H1 (cell line): ENCODE measurements around the gene ITGAE. TPM values are rescaled to one million over a fixed set of nuclear protein-coding genes. Genes with fewer than 3 reads are reported as not detected.

Experiments used
- CTCF ChIA-PET: fragments of 300-600 bp; sonication (Branson Sonifier 250); formaldehyde crosslinking; loops from one replicate; lab custom pipeline; 2021; ENCODE audit not compliant: partially characterized antibody; lab: Charles Lee
- POLR2A ChIA-PET: fragments of 300-600 bp; sonication (Branson Sonifier 250); formaldehyde crosslinking; loops from one replicate; lab custom pipeline; 2021; ENCODE audit warnings: inconsistent platforms; ENCODE audit not compliant: partially characterized antibody; lab: Charles Lee
- DNase-seq, 2 experiments: peaks; one replicate each; pipeline versions ENCODE4 v3.0.0 to v3.0.0-alpha.2; 2010 to 2022; ENCODE audit warnings: low spot score in 2 of 2, low read depth in 1 of 2, mixed read lengths in 1 of 2
- FAIRE-seq: peaks from 2 replicates; lab custom pipeline; 2011; peaks lifted over from hg19 to GRCh38; lab: Jason Lieb, UNC
- H2AFZ ChIP-seq: 2 replicates; pipeline ENCODE4 v1.8.1; 2012; ENCODE audit warnings: low read length, inconsistent platforms
- H2AK5ac ChIP-seq: 2 replicates; pipeline ENCODE4 v1.6.1; 2013; ENCODE audit warnings: low read depth, low read length
- H2BK120ac ChIP-seq: replicated peaks from 2 replicates; pipeline ENCODE3; 2013; ENCODE audit warnings: low read depth, low read length, inconsistent platforms
- H2BK12ac ChIP-seq: 2 replicates; pipeline ENCODE4 v1.6.1; 2013; ENCODE audit warnings: low read depth, low read length
- H2BK15ac ChIP-seq: 2 replicates; pipeline ENCODE4 v1.6.1; 2013; ENCODE audit warnings: low read length
- H2BK20ac ChIP-seq: 2 replicates; pipeline ENCODE4 v1.6.1; 2013; ENCODE audit warnings: low read length
- H2BK5ac ChIP-seq: 2 replicates; pipeline ENCODE4 v1.6.1; 2013; ENCODE audit warnings: low read depth, low read length
- H3K14ac ChIP-seq: 2 replicates; pipeline ENCODE4 v1.6.1; 2013; ENCODE audit warnings: inconsistent platforms; ENCODE audit not compliant: insufficient read length
- H3K18ac ChIP-seq: 2 replicates; pipeline ENCODE4 v1.6.1; 2013; ENCODE audit warnings: low read length; ENCODE audit errors: extremely low read depth
- H3K23ac ChIP-seq: 2 replicates; pipeline ENCODE4 v1.6.1; 2013; ENCODE audit warnings: inconsistent platforms; ENCODE audit not compliant: insufficient read length
- H3K23me2 ChIP-seq: 2 replicates; pipeline ENCODE4 v1.6.1; 2013; ENCODE audit warnings: low read depth, low read length
- H3K27ac ChIP-seq: 2 replicates; pipeline ENCODE4 v1.6.1; 2011; ENCODE audit warnings: low read depth, low read length, inconsistent platforms
- H3K27me3 ChIP-seq, 4 experiments: replicated peaks in 1 of 4; 1 replicate in 1 of 4; 2 replicates in 3 of 4; pipeline versions ENCODE4 v1.6.1 to v1.8.1; 2011 to 2013; ENCODE audit warnings: low read length in 3 of 4, mild to moderate bottlenecking in 3 of 4, inconsistent platforms in 2 of 4, mixed read lengths in 2 of 4, moderate library complexity in 1 of 4; ENCODE audit not compliant: control insufficient read depth in 3 of 4, insufficient read depth in 3 of 4; ENCODE audit errors: extremely low read depth in 1 of 4
- H3K36me3 ChIP-seq, 4 experiments: 2 replicates each; pipeline versions ENCODE4 v1.6.1 to v1.8.1; 2011 to 2013; ENCODE audit warnings: mild to moderate bottlenecking in 4 of 4, low read length in 3 of 4, moderate library complexity in 2 of 4, control low read depth in 1 of 4, inconsistent platforms in 1 of 4; ENCODE audit not compliant: insufficient read depth in 4 of 4, control insufficient read depth in 2 of 4
- H3K4ac ChIP-seq: replicated peaks from 2 replicates; pipeline ENCODE3; 2013; ENCODE audit warnings: low read length, low read depth, mixed read lengths, inconsistent platforms; ENCODE audit not compliant: insufficient read length
- H3K4me1 ChIP-seq, 4 experiments: replicated peaks in 1 of 4; 1 replicate in 1 of 4; 2 replicates in 3 of 4; pipeline versions ENCODE4 v1.6.1 to v1.8.1; 2011 to 2013; ENCODE audit warnings: low read length in 3 of 4, inconsistent platforms in 2 of 4, mixed read lengths in 1 of 4; ENCODE audit not compliant: insufficient read depth in 4 of 4, control insufficient read depth in 3 of 4
- H3K4me2 ChIP-seq, 2 experiments: 2 replicates each; pipeline versions ENCODE4 v1.6.1 to v1.8.1; 2011 to 2013; ENCODE audit warnings: low read depth in 2 of 2, low read length in 2 of 2, control low read depth in 1 of 2, inconsistent platforms in 1 of 2, mild to moderate bottlenecking in 1 of 2; ENCODE audit not compliant: insufficient read depth in 1 of 2
- H3K4me3 ChIP-seq, 4 experiments: fragments of 200-600, 300-600 bp in 1 of 4; sonication (generic), shearing (Covaris generic), sonication (Bioruptor Twin) in 1 of 4; 2 replicates each; pipeline versions ENCODE4 v1.5.1 to v1.8.1; 2011 to 2016; ENCODE audit warnings: low read length in 4 of 4, low read depth in 3 of 4, control low read depth in 2 of 4, inconsistent platforms in 2 of 4, mild to moderate bottlenecking in 2 of 4, mixed read lengths in 1 of 4, moderate library complexity in 1 of 4; ENCODE audit not compliant: insufficient read depth in 2 of 4; ENCODE audit errors: extremely low read depth in 1 of 4
- H3K56ac ChIP-seq: replicated peaks from 2 replicates; pipeline ENCODE3; 2013; ENCODE audit warnings: low read depth, mild to moderate bottlenecking, mixed read lengths, low read length, inconsistent platforms; ENCODE audit not compliant: insufficient read length
- H3K79me1 ChIP-seq: 2 replicates; pipeline ENCODE4 v1.6.1; 2013; ENCODE audit warnings: low read depth, low read length, control low read depth
- H3K79me2 ChIP-seq, 2 experiments: 2 replicates each; pipeline versions ENCODE4 v1.6.1 to v1.8.1; 2012 to 2013; ENCODE audit warnings: low read length in 2 of 2, mild to moderate bottlenecking in 2 of 2, inconsistent platforms in 1 of 2; ENCODE audit not compliant: insufficient read depth in 2 of 2, control insufficient read depth in 1 of 2
- H3K9ac ChIP-seq, 4 experiments: replicated peaks in 1 of 4; 1 replicate in 1 of 4; 2 replicates in 3 of 4; pipeline versions ENCODE4 v1.6.1 to v1.8.1; 2011 to 2013; ENCODE audit warnings: low read depth in 3 of 4, low read length in 3 of 4, control low read depth in 2 of 4, mild to moderate bottlenecking in 2 of 4, moderate library complexity in 2 of 4, inconsistent platforms in 1 of 4; ENCODE audit errors: extremely low read depth in 1 of 4
- H3K9me3 ChIP-seq, 2 experiments: 2 replicates each; pipeline versions ENCODE4 v1.6.1 to v1.8.1; 2012 to 2013; ENCODE audit warnings: mild to moderate bottlenecking in 2 of 2, moderate library complexity in 2 of 2, control low read depth in 1 of 2, inconsistent platforms in 1 of 2, low read depth in 1 of 2, low read length in 1 of 2, mixed read lengths in 1 of 2; ENCODE audit not compliant: insufficient read depth in 2 of 2
- H4K20me1 ChIP-seq, 2 experiments: replicated peaks in 1 of 2; 2 replicates each; pipeline versions ENCODE3 to v1.8.1; 2011 to 2013; ENCODE audit warnings: inconsistent platforms in 2 of 2, low read length in 2 of 2, mild to moderate bottlenecking in 1 of 2; ENCODE audit not compliant: insufficient read depth in 2 of 2, control insufficient read depth in 1 of 2
- H4K5ac ChIP-seq: 2 replicates; pipeline ENCODE4 v1.6.1; 2013; ENCODE audit warnings: low read length, low read depth, mixed read lengths, inconsistent platforms; ENCODE audit not compliant: insufficient read length
- H4K8ac ChIP-seq: 2 replicates; pipeline ENCODE4 v1.8.0; 2013; ENCODE audit warnings: mild to moderate bottlenecking, moderate library complexity, low read length, inconsistent platforms; ENCODE audit not compliant: insufficient read depth; ENCODE audit errors: extremely low read depth
- H4K91ac ChIP-seq: replicated peaks from 2 replicates; pipeline ENCODE3; 2013; ENCODE audit warnings: low read length, mixed read lengths, inconsistent platforms; ENCODE audit not compliant: insufficient read length
- ASH2L ChIP-seq: fragments of 200-600, 300-600 bp; sonication (generic); IDR thresholded peaks from one replicate; pipeline ENCODE4 v1.7.1; 2017; ENCODE audit warnings: low read length
- ATF3 ChIP-seq: IDR thresholded peaks from 2 replicates; pipeline ENCODE4 v1.6.1; 2011; ENCODE audit warnings: low read depth, mild to moderate bottlenecking, low read length; ENCODE audit not compliant: insufficient read depth
- CBX5 ChIP-seq: fragments of 300-800, 300-1000 bp; sonication (generic); IDR thresholded peaks from 2 replicates; pipeline ENCODE4 v1.7.1; 2016; ENCODE audit warnings: antibody characterized with exemption, low read length, low read depth
- CHD2 ChIP-seq: IDR thresholded peaks from 2 replicates; pipeline ENCODE4 v1.6.1; 2012; ENCODE audit warnings: low read length, improper control_type of control experiment
- EGR1 ChIP-seq: IDR thresholded peaks from 2 replicates; pipeline ENCODE4 v1.6.1; 2011; ENCODE audit warnings: low read depth, low read length, borderline replicate concordance
- NANOG ChIP-seq: IDR thresholded peaks from 2 replicates; pipeline ENCODE4 v1.6.1; 2011; ENCODE audit warnings: low read length, low read depth, mild to moderate bottlenecking, inconsistent platforms; ENCODE audit not compliant: insufficient read depth, poor library complexity, severe bottlenecking
- NRF1 ChIP-seq: IDR thresholded peaks from 2 replicates; pipeline ENCODE4 v1.6.1; 2011; ENCODE audit warnings: mild to moderate bottlenecking, low read depth, low read length, improper control_type of control experiment
- RBBP5 ChIP-seq: IDR thresholded peaks from 2 replicates; pipeline ENCODE4 v1.7.1; 2012; ENCODE audit warnings: low read depth, mild to moderate bottlenecking, inconsistent platforms, low read length, moderate library complexity, borderline replicate concordance
- RXRA ChIP-seq: IDR thresholded peaks from 2 replicates; pipeline ENCODE4 v1.6.1; 2011; ENCODE audit warnings: low read depth, mild to moderate bottlenecking, low read length, moderate library complexity; ENCODE audit not compliant: insufficient read depth
- SRF ChIP-seq: IDR thresholded peaks from 2 replicates; pipeline ENCODE4 v1.6.1; 2011; ENCODE audit warnings: mild to moderate bottlenecking, low read depth, low read length, moderate library complexity
- TAF1 ChIP-seq: IDR thresholded peaks from 2 replicates; pipeline ENCODE4 v1.6.1; 2011; ENCODE audit warnings: mild to moderate bottlenecking, low read depth, low read length
- TAF7 ChIP-seq: optimal IDR thresholded peaks from 2 replicates; pipeline ENCODE3; 2011; ENCODE audit warnings: low read depth, mild to moderate bottlenecking, inconsistent platforms, low read length, moderate library complexity, borderline replicate concordance
- TCF12 ChIP-seq: IDR thresholded peaks from 2 replicates; pipeline ENCODE4 v1.6.1; 2011; ENCODE audit warnings: low read depth, mild to moderate bottlenecking, low read length
- WGBS, 2 experiments: shearing (Covaris generic) in 1 of 2; methylation state at CpG; one replicate each; pipeline versions ENCODE4 v1.1.6 to v1.1.7; 2013 to 2015; ENCODE audit warnings: low lambda C conversion rate in 2 of 2, mixed read lengths in 2 of 2, inconsistent platforms in 1 of 2, low coverage in 1 of 2, missing lambda C conversion rate in 1 of 2; ENCODE audit not compliant: insufficient replicate concordance in 2 of 2, insufficient coverage in 1 of 2, insufficient read length in 1 of 2; ENCODE audit errors: extremely low coverage in 1 of 2, missing lambda C conversion rate in 1 of 2; 5-methylcytosine and 5-hydroxymethylcytosine counted together
- polyA plus RNA-seq, 7 experiments: library from polyadenylated mRNA; depleted of rRNA in 3 of 7; stranded (reverse) in 5 of 7; unstranded in 2 of 7; fragments of >200 nt in 5 of 7; fragments of 200-250 nt in 2 of 7; gene quantifications; 1 replicate in 5 of 7; 2 replicates in 1 of 7; 4 replicates in 1 of 7; pipeline versions ENCODE4 v1.2.1 to v1.2.3, GENCODE V29; 2011 to 2013; ENCODE audit warnings: missing spikeins in 2 of 7, mixed read lengths in 2 of 7
- total RNA-seq: library from RNA; stranded (reverse); fragmentation: NEBNext Ultra II Directional; extraction: Animal tissue kit (Norgen Biotek cat#: 25700); gene quantifications from 2 replicates; pipeline ENCODE4 v1.2.1, GENCODE V29; 2021

The ITGAE gene
- total and polyA plus RNA-seq, 2 of the 8 experiments (the other 6 are each of a cell fraction or from before 2014, with no cell fraction given), result 23.2 to 43.1 TPM

- Histone ChIP-seq H3K23ac (no peak overlapping the region), H3K4ac (no peak overlapping the region), H3K79me2 (no peaks in the 10 kb centered on the region), H4K8ac (no peak overlapping the region; the same call in 1 of the 2 replicates), H3K36me3 (no peaks in the 10 kb centered on the region), H2BK15ac (no peak overlapping the region), H3K23me2 (no peaks in the 10 kb centered on the region), H3K79me1 (no peaks in the 10 kb centered on the region), H3K4me1 (peaks cover 0 to 2% (median 0%) of the 10 kb centered on the region in 4 experiments; a peak in 2 of 7 replicates), H3K9me3 (no peaks in the 10 kb centered on the region), H4K91ac (no peak overlapping the region), H2BK5ac (no peak overlapping the region), H2BK20ac (no peak overlapping the region), H2AFZ (no peak overlapping the region), H3K56ac (no peak overlapping the region), H2BK120ac (no peak overlapping the region), H3K14ac (no peak overlapping the region), H3K4me2 (no peak overlapping the region), H2BK12ac (no peak overlapping the region), H2AK5ac (no peak overlapping the region), H3K4me3 (no peak overlapping the region), H4K5ac (no peak overlapping the region), H3K18ac (no peak overlapping the region), H3K27me3 (0 out of 7 replicates have a peak, but pooled peaks cover 0 to 2% (median 0%) of the 10 kb centered on the region in 4 experiments), H4K20me1 (peaks cover 0 to 3% of the 10 kb centered on the region in 2 experiments), H3K9ac (no peak overlapping the region), H3K27ac (no peak overlapping the region)
- no peak for DNase-seq
- POLR2A ChIA-PET, result interaction anchor here (0.8 to 0.9 kb wide), 2 partner anchors 17 to 19 kb away, joined by 3 read pairs; partner anchors contain the start of gene P2RX5
- FAIRE-seq, result no peak
- CTCF ChIA-PET, result interaction anchor here (1.0 to 4.2 kb wide), 6 partner anchors 12 to 108 kb away, joined by 3 to 29 read pairs (median 5); partner anchors contain the start of gene HASPIN
- WGBS, 2 experiments, result 90% methylated on average over 20 of the region's 20 CpGs; no CpG with 5 or more reads in 1 of the 2 experiments
- TF ChIP-seq CHD2, result no peak
- TF ChIP-seq CBX5, result no peak
- no peak for TF ChIP-seq EGR1
- TF ChIP-seq ASH2L, result no peak
- no peak for TF ChIP-seq TAF7
- no peak for TF ChIP-seq NANOG
- TF ChIP-seq ATF3, result no peak
- no peak for TF ChIP-seq SRF
- TF ChIP-seq TCF12, result no peak
- TF ChIP-seq RXRA, result no peak
- TF ChIP-seq TAF1, result no peak
- TF ChIP-seq NRF1, result no peak
- no peak for TF ChIP-seq RBBP5
Observed at GRCh38 chr17:3679531-3680126, 121.4 kb downstream of the ITGAE start.
